Measurements from ENCODE around the gene ZCCHC2. TPM values are rescaled to one million over a fixed set of nuclear protein-coding genes. Genes with fewer than 3 reads are reported as not detected.

Gene ZCCHC2
- total RNA-seq, 1 donor from 2014 or later: 5.5 TPM

DNA sequence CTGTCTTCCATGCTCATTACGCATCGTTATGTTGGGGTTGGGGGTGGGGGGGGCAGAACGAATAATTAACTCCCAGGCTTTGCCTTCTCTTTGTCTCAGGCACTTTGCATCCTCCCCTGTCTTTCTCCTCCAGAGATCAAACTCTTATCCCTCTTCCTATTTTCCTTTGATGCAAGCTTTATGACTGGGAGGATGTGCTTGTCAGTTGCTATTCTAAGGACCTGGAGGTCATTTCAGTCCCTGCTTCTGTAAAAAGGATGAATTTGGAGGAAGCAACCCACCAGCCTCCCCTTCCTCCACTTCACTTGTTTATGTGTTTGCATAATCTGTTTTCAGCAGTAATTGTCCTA is 87.5 kb downstream of the ZCCHC2 start:
- no peaks in the 10 kb centered on the region for H3K27me3 ChIP-seq
- Mint-ChIP-seq H3K27me3 (ENCODE audit: insufficient read depth, low read depth) (peaks cover 8% of the 10 kb centered on the region), H3K36me3 (no peaks in the 10 kb centered on the region), H3K9me3 (peaks cover 2% of the 10 kb centered on the region), H3K4me1 (peaks cover 51% of the 10 kb centered on the region), H3K27ac (peak overlapping the region; percentile 85), H3K4me3 (peak overlapping the region; percentile 76)
- TF ChIP-seq EZH2phosphoT487 (IDR thresholded peaks at IDR 0.05) (no peak), EZH2 (IDR thresholded peaks at IDR 0.05) (no peak)
- TF ChIP-seq, protein P1, sequence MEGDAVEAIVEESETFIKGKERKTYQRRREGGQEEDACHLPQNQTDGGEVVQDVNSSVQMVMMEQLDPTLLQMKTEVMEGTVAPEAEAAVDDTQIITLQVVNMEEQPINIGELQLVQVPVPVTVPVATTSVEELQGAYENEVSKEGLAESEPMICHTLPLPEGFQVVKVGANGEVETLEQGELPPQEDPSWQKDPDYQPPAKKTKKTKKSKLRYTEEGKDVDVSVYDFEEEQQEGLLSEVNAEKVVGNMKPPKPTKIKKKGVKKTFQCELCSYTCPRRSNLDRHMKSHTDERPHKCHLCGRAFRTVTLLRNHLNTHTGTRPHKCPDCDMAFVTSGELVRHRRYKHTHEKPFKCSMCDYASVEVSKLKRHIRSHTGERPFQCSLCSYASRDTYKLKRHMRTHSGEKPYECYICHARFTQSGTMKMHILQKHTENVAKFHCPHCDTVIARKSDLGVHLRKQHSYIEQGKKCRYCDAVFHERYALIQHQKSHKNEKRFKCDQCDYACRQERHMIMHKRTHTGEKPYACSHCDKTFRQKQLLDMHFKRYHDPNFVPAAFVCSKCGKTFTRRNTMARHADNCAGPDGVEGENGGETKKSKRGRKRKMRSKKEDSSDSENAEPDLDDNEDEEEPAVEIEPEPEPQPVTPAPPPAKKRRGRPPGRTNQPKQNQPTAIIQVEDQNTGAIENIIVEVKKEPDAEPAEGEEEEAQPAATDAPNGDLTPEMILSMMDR (IDR thresholded peaks at IDR 0.05): no peak
- DNase-seq (ENCODE audit: low spot score): no peak
- no peak overlapping the region for H2AFZ ChIP-seq (replicated peaks)
- H3K4me1 ChIP-seq: peaks cover 45% of the 10 kb centered on the region
- H3K9me3 ChIP-seq (ENCODE audit: low read depth): no peaks in the 10 kb centered on the region
- H3K36me3 ChIP-seq: no peaks in the 10 kb centered on the region
- H4K20me1 ChIP-seq (ENCODE audit: low read depth): no peaks in the 10 kb centered on the region
- peak overlapping the region; percentile 74 for H3K4me2 ChIP-seq
- H3K27ac ChIP-seq: no peak overlapping the region
- H3K9ac ChIP-seq: no peak overlapping the region
- H3K79me2 ChIP-seq (ENCODE audit: low read depth): no peaks in the 10 kb centered on the region
- H3K4me3 ChIP-seq: peak overlapping the region; percentile 21
- peaks cover 31% of the 10 kb centered on the region for H3F3A ChIP-seq (ENCODE audit: low read depth)

DNA sequence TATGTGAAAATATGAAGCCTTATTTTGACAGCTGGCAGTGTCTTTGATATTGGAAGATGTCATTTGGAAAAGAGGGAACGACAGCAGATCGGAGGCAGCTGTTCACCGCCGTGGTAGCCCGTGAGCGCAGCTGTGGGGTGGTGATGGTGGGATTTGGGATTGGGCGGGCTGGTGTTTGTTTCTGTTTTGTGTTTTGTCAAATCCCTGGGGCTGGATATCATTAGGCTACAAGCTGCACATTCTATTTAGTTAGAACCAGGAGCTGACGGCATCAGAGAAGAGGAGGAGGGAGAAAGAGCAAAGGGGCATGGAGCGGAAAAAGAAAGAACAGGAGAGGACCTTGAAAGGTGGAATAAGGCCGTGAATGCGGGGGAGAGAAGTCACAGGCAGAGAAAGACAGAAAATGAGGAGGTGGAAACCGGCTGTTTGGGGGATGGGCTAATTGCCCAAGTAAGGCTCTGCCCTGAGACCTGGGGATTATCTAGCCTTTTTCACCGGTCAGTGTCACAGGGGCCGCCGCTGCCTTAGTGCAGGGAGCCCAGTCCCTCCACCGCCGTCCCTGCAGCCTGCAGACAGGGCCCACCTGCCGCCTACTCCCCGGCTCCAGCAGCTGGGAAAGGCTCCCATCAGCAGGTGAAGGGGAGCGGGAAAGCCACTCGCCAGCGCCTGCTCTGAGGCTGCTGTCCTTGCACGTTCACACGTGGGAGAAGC is 88.0 kb downstream of the ZCCHC2 start:
- peak overlapping the region; percentile 76 for H3K4me3 Mint-ChIP-seq
- TF ChIP-seq EZH2phosphoT487 (IDR thresholded peaks at IDR 0.05) (peak; percentile 20), EZH2 (IDR thresholded peaks at IDR 0.05) (no peak)
- TF ChIP-seq, protein P1 (IDR thresholded peaks at IDR 0.05): no peak
- Histone ChIP-seq H3K27me3 (no peaks in the 10 kb centered on the region), H3K79me2 (ENCODE audit: low read depth) (no peaks in the 10 kb centered on the region), H3K27ac (no peak overlapping the region), H4K20me1 (ENCODE audit: low read depth) (no peaks in the 10 kb centered on the region), H2AFZ (replicated peaks) (no peak overlapping the region), H3F3A (ENCODE audit: low read depth) (peaks cover 27% of the 10 kb centered on the region), H3K9me3 (ENCODE audit: low read depth) (no peaks in the 10 kb centered on the region), H3K4me2 (peak overlapping the region; percentile 74), H3K9ac (no peak overlapping the region), H3K4me1 (peaks cover 40% of the 10 kb centered on the region), H3K36me3 (no peaks in the 10 kb centered on the region), H3K4me3 (peak overlapping the region; percentile 21)
- H3K9me3 Mint-ChIP-seq: peaks cover 2% of the 10 kb centered on the region
- peaks cover 46% of the 10 kb centered on the region for H3K4me1 Mint-ChIP-seq
- H3K36me3 Mint-ChIP-seq: no peaks in the 10 kb centered on the region
- peaks cover 8% of the 10 kb centered on the region for H3K27me3 Mint-ChIP-seq (ENCODE audit: insufficient read depth, low read depth)
- DNase-seq (ENCODE audit: low spot score): peak; percentile 80
- peak overlapping the region; percentile 85 for H3K27ac Mint-ChIP-seq

DNA sequence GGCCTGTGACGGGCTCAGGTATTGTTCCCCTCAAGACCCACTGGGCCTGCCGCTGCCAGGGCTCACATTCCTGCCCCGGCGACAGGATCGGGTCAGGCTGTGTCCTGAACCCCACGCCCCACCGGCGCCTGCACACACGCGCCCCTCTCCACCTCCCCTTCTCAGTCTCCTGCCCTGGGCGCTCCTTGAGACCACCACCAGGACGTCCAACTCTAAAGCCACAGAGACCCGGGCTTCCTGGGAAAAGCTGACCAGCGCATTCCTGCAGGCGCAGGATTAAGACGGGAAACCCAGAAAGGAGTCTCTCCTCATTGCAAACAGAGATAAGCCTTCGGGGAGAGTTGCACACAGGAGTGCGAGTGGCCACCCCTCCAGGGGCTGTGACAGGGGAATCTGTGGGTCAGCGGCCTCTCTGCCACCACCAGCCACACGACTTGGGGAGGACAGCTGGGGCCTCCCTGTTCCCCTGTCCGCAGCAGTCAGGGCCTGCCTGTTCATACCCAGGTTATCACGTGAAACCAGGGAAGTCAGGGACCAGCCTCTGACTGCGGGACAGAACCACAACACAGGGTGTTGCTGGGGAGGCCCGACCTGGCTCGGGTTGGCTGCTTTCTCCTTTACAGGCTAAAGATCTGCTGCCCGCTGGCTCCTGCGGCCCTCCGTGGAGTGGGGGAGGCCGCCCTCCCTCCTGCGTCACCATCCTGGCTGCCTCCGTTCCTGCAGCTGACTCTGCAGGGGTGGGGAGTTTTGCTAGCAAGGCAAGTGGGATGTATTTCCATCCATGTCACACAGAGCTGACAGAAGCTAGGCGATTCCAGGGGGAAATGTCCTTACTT is 88.8 kb downstream of the ZCCHC2 start:
- Histone ChIP-seq H3F3A (ENCODE audit: low read depth) (peaks cover 18% of the 10 kb centered on the region), H3K27me3 (no peaks in the 10 kb centered on the region), H2AFZ (replicated peaks) (peak overlapping the region; percentile 63), H3K79me2 (ENCODE audit: low read depth) (no peaks in the 10 kb centered on the region), H3K9me3 (ENCODE audit: low read depth) (no peaks in the 10 kb centered on the region), H3K4me2 (peak overlapping the region; percentile 74), H3K4me1 (peaks cover 32% of the 10 kb centered on the region), H3K9ac (no peak overlapping the region), H4K20me1 (ENCODE audit: low read depth) (no peaks in the 10 kb centered on the region), H3K27ac (no peak overlapping the region), H3K36me3 (no peaks in the 10 kb centered on the region), H3K4me3 (peak overlapping the region; percentile 21)
- TF ChIP-seq EZH2 (IDR thresholded peaks at IDR 0.05): no peak
- TF ChIP-seq, protein P1 (IDR thresholded peaks at IDR 0.05): no peak
- TF ChIP-seq EZH2phosphoT487 (IDR thresholded peaks at IDR 0.05): no peak
- peak; percentile 51 for DNase-seq (ENCODE audit: low spot score)
- Mint-ChIP-seq H3K9me3 (peaks cover 2% of the 10 kb centered on the region), H3K4me3 (peak overlapping the region; percentile 76), H3K36me3 (no peaks in the 10 kb centered on the region), H3K27ac (no peak overlapping the region), H3K27me3 (ENCODE audit: insufficient read depth, low read depth) (peaks cover 10% of the 10 kb centered on the region), H3K4me1 (peaks cover 39% of the 10 kb centered on the region)
